ENCODE results near the gene YIF1A.
"Not testable (repeated sequence)": the region's sequence is repeated elsewhere in the genome, so short reads cannot be mapped to it uniquely, and the experiment has no call there.

- not testable (repeated sequence) for TF ChIP-seq EP300, CTCF, POLR2A, POLR2AphosphoS5 (IDR thresholded peaks at IDR 0.05)
Observed at GRCh38 chr11:66253081-66253480, 35.9 kb downstream of the YIF1A start.
